GM12878 (cell line): Measurements from ENCODE around the gene AKT1.
A peak's percentile ranks its signal among the peaks of the same experiment; 100 is the strongest.

Experiments used
- NFYB ChIP-seq: IDR thresholded peaks from 2 replicates; pipeline ENCODE4 v1.6.1; 2011; ENCODE audit warnings: low read depth, mild to moderate bottlenecking, low read length, improper control_type of control experiment, moderate library complexity; ENCODE audit not compliant: insufficient read depth
- SMC3 ChIP-seq: IDR thresholded peaks from 2 replicates; pipeline ENCODE4 v1.6.1; 2011; ENCODE audit warnings: low read length, improper control_type of control experiment, borderline replicate concordance
- TF ChIP-seq, protein P1 (sequence below), 3 experiments: IDR thresholded peaks in 2 of 3; conservative IDR thresholded peaks in 1 of 3; 2 replicates each; pipeline ENCODE4 v1.5.1; 2011; ENCODE audit warnings: low read depth in 3 of 3, low read length in 3 of 3, mild to moderate bottlenecking in 3 of 3, control low read depth in 2 of 3, moderate library complexity in 2 of 3, inconsistent platforms in 1 of 3, mixed read lengths in 1 of 3; ENCODE audit not compliant: control insufficient read depth in 2 of 3, insufficient read depth in 1 of 3; ENCODE audit errors: extremely low read depth in 1 of 3

- peak; percentile 66; the same call in 1 of the 2 replicates for TF ChIP-seq NFYB
- TF ChIP-seq SMC3: no peak
- TF ChIP-seq, protein P1, sequence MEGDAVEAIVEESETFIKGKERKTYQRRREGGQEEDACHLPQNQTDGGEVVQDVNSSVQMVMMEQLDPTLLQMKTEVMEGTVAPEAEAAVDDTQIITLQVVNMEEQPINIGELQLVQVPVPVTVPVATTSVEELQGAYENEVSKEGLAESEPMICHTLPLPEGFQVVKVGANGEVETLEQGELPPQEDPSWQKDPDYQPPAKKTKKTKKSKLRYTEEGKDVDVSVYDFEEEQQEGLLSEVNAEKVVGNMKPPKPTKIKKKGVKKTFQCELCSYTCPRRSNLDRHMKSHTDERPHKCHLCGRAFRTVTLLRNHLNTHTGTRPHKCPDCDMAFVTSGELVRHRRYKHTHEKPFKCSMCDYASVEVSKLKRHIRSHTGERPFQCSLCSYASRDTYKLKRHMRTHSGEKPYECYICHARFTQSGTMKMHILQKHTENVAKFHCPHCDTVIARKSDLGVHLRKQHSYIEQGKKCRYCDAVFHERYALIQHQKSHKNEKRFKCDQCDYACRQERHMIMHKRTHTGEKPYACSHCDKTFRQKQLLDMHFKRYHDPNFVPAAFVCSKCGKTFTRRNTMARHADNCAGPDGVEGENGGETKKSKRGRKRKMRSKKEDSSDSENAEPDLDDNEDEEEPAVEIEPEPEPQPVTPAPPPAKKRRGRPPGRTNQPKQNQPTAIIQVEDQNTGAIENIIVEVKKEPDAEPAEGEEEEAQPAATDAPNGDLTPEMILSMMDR (IDR thresholded peaks at IDR 0.05 in 2 of 3, conservative IDR thresholded peaks at IDR 0.05 in 1 of 3; ENCODE audit: control insufficient read depth in 2 of 3, extremely low read depth in 1 of 3, insufficient read depth in 1 of 3, low read depth in 3 of 3, low read length in 3 of 3): no peak
Observed at GRCh38 chr14:104752423-104752734, 43.2 kb downstream of the AKT1 start.
